ENCODE results near the gene GNAQ. TPM values are rescaled to one million over a fixed set of nuclear protein-coding genes. Genes with fewer than 3 reads are reported as not detected.

The GNAQ gene
- total and polyA plus RNA-seq, 4 donors: 6.8 to 19.6 (median 12.6) TPM

DNA sequence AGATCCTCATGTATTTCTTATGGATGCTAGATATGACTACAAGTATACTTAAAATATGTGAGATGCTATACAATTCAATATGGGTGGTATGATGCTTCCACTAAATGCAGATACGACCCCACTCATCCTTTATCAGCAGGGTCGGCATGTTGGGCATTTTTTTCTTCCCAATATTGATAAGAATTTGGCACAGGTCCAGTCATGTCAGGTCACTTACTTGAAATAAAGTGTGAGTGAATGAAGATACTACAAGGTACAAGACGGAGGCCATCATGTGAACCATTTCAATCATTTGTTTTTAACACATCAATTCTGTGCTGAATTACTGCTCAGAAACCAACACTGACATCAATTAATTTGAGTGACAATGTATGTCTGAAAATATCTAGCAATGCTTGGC is 236.6 kb downstream of the GNAQ start (continued):
- TF ChIP-seq, protein P1, sequence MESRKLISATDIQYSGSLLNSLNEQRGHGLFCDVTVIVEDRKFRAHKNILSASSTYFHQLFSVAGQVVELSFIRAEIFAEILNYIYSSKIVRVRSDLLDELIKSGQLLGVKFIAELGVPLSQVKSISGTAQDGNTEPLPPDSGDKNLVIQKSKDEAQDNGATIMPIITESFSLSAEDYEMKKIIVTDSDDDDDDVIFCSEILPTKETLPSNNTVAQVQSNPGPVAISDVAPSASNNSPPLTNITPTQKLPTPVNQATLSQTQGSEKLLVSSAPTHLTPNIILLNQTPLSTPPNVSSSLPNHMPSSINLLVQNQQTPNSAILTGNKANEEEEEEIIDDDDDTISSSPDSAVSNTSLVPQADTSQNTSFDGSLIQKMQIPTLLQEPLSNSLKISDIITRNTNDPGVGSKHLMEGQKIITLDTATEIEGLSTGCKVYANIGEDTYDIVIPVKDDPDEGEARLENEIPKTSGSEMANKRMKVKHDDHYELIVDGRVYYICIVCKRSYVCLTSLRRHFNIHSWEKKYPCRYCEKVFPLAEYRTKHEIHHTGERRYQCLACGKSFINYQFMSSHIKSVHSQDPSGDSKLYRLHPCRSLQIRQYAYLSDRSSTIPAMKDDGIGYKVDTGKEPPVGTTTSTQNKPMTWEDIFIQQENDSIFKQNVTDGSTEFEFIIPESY (IDR thresholded peaks at IDR 0.05): no peak
- TF ChIP-seq YY1 (IDR thresholded peaks at IDR 0.05) (no peak), HNF4A (conservative IDR thresholded peaks at IDR 0.05) (no peak), FOXA2 (IDR thresholded peaks at IDR 0.05) (no peak)

DNA sequence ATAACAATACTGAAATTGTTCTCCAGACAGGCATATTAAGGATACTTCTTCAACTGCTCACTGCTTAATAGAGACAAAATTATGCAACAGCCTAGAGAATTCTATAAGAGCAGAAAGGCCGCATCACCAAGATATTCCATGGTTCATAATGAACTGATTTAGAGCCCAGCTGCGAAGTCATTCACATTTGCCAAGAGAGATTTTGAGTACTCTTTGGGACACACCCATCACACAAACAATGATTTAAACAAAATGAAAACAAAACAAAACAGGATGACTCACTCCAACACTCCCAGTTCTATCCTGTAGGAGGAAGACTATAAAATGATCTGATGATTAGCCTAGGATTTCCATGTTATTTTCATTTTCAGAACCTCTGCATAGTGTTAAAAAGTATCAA is 237.8 kb downstream of the GNAQ start:
- no peaks in the 10 kb centered on the region for H3K9me3 ChIP-seq (ENCODE audit: control insufficient read depth in 4 of 4, low read length in 3 of 4)
- peaks cover 0 to 10% (median under 1%) of the 10 kb centered on the region in 4 donors for H3K4me1 ChIP-seq (ENCODE audit: control insufficient read depth in 4 of 4, insufficient read depth in 4 of 4, low read length in 3 of 4)
- no peak overlapping the region for H3K4me3 ChIP-seq (ENCODE audit: low read depth in 1 of 3, low read length in 3 of 3)
- H3K9ac ChIP-seq (ENCODE audit: low read depth in 1 of 2, low read length in 2 of 2): no peak overlapping the region
- TF ChIP-seq EGR1 (IDR thresholded peaks at IDR 0.05; ENCODE audit: low read depth in 2 of 2) (no peak), JUND (IDR thresholded peaks at IDR 0.05) (peak in 1 of 2 donors; percentile 31)
- H3K27me3 ChIP-seq (ENCODE audit: control insufficient read depth in 4 of 4, insufficient read depth in 4 of 4, low read length in 3 of 4): no peaks in the 10 kb centered on the region
- H3K36me3 ChIP-seq (ENCODE audit: control insufficient read depth in 4 of 4, insufficient read depth in 3 of 4, low read depth in 1 of 4, low read length in 3 of 4): peaks cover 0 to 11% (median 0%) of the 10 kb centered on the region in 4 donors
- H3K27ac ChIP-seq (ENCODE audit: low read depth in 1 of 2, low read length in 2 of 2): no peak overlapping the region
- no peak for DNase-seq (ENCODE audit: low spot score)
- 89% methylated on average over 2 of the region's 2 CpGs for WGBS

DNA sequence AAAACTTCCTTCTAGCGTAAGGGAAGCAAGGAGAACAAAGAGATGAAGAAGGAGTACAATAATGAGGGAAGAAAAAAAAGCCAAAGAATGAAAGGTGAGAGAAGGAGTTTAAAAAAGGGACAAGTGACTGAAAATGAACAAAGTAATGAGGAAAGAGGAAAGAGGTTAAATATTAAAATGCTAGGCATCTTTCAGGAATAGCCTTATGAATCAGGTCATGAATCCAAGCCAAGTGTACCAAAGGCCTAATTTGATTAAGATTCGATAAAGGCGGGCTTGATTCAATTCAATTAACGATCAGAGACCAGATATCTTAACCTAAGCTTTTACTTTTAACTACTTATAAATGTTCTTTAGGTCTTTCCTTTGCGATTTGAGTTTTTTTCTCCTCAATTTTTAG is 241.7 kb downstream of the GNAQ start:
- Histone ChIP-seq H3K27ac (ENCODE audit: low read depth in 1 of 2, low read length in 2 of 2) (no peak overlapping the region), H3K36me3 (ENCODE audit: control insufficient read depth in 4 of 4, insufficient read depth in 3 of 4, low read depth in 1 of 4, low read length in 3 of 4) (peaks cover 0 to 8% (median 0%) of the 10 kb centered on the region in 4 donors), H3K4me3 (ENCODE audit: low read depth in 1 of 3, low read length in 3 of 3) (no peak overlapping the region), H3K9me3 (ENCODE audit: control insufficient read depth in 4 of 4, low read length in 3 of 4) (no peaks in the 10 kb centered on the region), H3K4me1 (ENCODE audit: control insufficient read depth in 4 of 4, insufficient read depth in 4 of 4, low read length in 3 of 4) (peaks cover 0 to 10% (median under 1%) of the 10 kb centered on the region in 4 donors), H3K9ac (ENCODE audit: low read depth in 1 of 2, low read length in 2 of 2) (no peak overlapping the region), H3K27me3 (ENCODE audit: control insufficient read depth in 4 of 4, insufficient read depth in 4 of 4, low read length in 3 of 4) (no peaks in the 10 kb centered on the region)
- TF ChIP-seq, protein P2, sequence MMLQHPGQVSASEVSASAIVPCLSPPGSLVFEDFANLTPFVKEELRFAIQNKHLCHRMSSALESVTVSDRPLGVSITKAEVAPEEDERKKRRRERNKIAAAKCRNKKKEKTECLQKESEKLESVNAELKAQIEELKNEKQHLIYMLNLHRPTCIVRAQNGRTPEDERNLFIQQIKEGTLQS (IDR thresholded peaks at IDR 0.05): no peak
- TF ChIP-seq EGR1 (IDR thresholded peaks at IDR 0.05; ENCODE audit: low read depth in 2 of 2): no peak
- TF ChIP-seq RXRA (IDR thresholded peaks at IDR 0.05): peak in 1 of 2 donors; percentile 18
- no peak for DNase-seq (ENCODE audit: low spot score)
- 59% methylated on average over 5 of the region's 5 CpGs for WGBS

DNA sequence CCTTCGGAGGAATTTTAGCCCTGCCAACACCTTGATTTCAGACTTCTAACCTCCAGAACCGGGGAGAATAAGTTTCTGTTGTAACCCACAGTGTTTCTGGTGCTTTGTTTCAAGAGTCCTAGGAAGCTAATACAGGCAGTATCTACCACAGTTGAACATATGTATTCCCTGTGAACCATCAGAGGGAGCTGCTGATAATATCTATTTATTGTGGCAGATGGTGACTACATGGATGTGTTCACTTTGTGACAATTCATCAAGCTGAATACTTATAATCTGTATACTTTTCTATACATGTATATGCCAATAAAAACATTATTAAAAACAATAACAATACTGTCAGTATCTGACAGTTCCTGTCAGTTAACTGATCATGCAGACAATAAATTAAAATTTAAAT is 246.3 kb downstream of the GNAQ start:
- Histone ChIP-seq H3K4me1 (ENCODE audit: control insufficient read depth in 4 of 4, insufficient read depth in 4 of 4, low read length in 3 of 4) (peaks cover 0 to 10% (median under 1%) of the 10 kb centered on the region in 4 donors), H3K9ac (ENCODE audit: low read depth in 1 of 2, low read length in 2 of 2) (no peak overlapping the region), H3K36me3 (ENCODE audit: control insufficient read depth in 4 of 4, insufficient read depth in 3 of 4, low read depth in 1 of 4, low read length in 3 of 4) (peaks cover 0 to 5% (median 0%) of the 10 kb centered on the region in 4 donors), H3K27me3 (ENCODE audit: control insufficient read depth in 4 of 4, insufficient read depth in 4 of 4, low read length in 3 of 4) (no peaks in the 10 kb centered on the region), H3K27ac (ENCODE audit: low read depth in 1 of 2, low read length in 2 of 2) (no peak overlapping the region), H3K4me3 (ENCODE audit: low read depth in 1 of 3, low read length in 3 of 3) (no peak overlapping the region), H3K9me3 (ENCODE audit: control insufficient read depth in 4 of 4, low read length in 3 of 4) (no peaks in the 10 kb centered on the region)
- DNase-seq (ENCODE audit: low spot score): no peak
- 92% methylated on average over 2 of the region's 2 CpGs for WGBS
- TF ChIP-seq HNF4G (IDR thresholded peaks at IDR 0.05) (no peak), HNF4A (conservative IDR thresholded peaks at IDR 0.05) (no peak), NR2F2 (IDR thresholded peaks at IDR 0.05) (no peak), EGR1 (IDR thresholded peaks at IDR 0.05; ENCODE audit: low read depth in 2 of 2) (no peak), SP1 (IDR thresholded peaks at IDR 0.05) (no peak), RAD21 (IDR thresholded peaks at IDR 0.05) (no peak), FOXA1 (IDR thresholded peaks at IDR 0.05) (no peak), YY1 (IDR thresholded peaks at IDR 0.05) (no peak), JUND (IDR thresholded peaks at IDR 0.05) (no peak), GABPA (IDR thresholded peaks at IDR 0.05 in 1 of 2, conservative IDR thresholded peaks at IDR 0.05 in 1 of 2) (no peak)
- TF ChIP-seq, protein P3, sequence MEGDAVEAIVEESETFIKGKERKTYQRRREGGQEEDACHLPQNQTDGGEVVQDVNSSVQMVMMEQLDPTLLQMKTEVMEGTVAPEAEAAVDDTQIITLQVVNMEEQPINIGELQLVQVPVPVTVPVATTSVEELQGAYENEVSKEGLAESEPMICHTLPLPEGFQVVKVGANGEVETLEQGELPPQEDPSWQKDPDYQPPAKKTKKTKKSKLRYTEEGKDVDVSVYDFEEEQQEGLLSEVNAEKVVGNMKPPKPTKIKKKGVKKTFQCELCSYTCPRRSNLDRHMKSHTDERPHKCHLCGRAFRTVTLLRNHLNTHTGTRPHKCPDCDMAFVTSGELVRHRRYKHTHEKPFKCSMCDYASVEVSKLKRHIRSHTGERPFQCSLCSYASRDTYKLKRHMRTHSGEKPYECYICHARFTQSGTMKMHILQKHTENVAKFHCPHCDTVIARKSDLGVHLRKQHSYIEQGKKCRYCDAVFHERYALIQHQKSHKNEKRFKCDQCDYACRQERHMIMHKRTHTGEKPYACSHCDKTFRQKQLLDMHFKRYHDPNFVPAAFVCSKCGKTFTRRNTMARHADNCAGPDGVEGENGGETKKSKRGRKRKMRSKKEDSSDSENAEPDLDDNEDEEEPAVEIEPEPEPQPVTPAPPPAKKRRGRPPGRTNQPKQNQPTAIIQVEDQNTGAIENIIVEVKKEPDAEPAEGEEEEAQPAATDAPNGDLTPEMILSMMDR (IDR thresholded peaks at IDR 0.05; ENCODE audit: low read depth, low read length, missing input control): no peak
- TF ChIP-seq, protein P2 (IDR thresholded peaks at IDR 0.05): no peak
- TF ChIP-seq, protein P4, sequence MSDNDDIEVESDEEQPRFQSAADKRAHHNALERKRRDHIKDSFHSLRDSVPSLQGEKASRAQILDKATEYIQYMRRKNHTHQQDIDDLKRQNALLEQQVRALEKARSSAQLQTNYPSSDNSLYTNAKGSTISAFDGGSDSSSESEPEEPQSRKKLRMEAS (IDR thresholded peaks at IDR 0.05): no peak
- TF ChIP-seq, protein P1 (IDR thresholded peaks at IDR 0.05): no peak
